Measurements from ENCODE around the gene AKAP6.

GRCh38 chr14:32336702-32337101 lies 7.6 kb downstream of the AKAP6 start:
- TF ChIP-seq POLR2A (IDR thresholded peaks at IDR 0.05) = no peak
- no peak for TF ChIP-seq CTCF (IDR thresholded peaks at IDR 0.05)

Data from adrenal gland (tissue), 5 donors.